GM19372 (cell line): ENCODE data around the gene STRN.
"Not testable (repeated sequence)": the region's sequence is repeated elsewhere in the genome, so short reads cannot be mapped to it uniquely, and the experiment has no call there.

Experiments used
- ATAC-seq: cut with Tn5 transposase; IDR thresholded peaks from one replicate; pipeline ENCODE4 v1.9.1; 2021; ENCODE audit warnings: mild to moderate bottlenecking, low read depth, moderate library complexity; ENCODE audit not compliant: unreplicated experiment

Gene STRN

GRCh38 chr2:36857713-36858112, 108.6 kb downstream of the STRN start:
- no peak for ATAC-seq

DNA sequence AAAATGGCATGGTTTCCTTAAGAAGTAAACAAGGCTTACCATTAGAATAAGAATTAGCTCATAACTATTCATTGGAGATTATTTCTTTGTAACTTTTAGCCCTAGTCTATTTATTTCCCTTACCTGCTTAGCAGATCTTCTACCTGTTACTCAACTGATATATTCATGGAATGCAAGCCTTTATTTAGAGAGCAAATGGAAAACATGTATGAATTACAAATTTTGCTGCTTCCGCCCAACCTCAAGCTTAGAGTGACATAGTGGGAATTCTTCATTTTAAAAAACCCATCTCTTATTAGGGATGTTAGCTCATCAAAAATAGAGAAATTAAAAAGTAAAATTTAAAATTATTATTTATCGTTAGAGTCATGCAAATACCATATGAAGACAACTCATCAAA, 110.9 kb downstream of the STRN start:
- ATAC-seq, result no peak

GRCh38 chr2:36854241-36854640, 112.1 kb downstream of the STRN start:
- no peak for ATAC-seq

GRCh38 chr2:36849265-36849664, 117.1 kb downstream of the STRN start:
- no peak for ATAC-seq

DNA sequence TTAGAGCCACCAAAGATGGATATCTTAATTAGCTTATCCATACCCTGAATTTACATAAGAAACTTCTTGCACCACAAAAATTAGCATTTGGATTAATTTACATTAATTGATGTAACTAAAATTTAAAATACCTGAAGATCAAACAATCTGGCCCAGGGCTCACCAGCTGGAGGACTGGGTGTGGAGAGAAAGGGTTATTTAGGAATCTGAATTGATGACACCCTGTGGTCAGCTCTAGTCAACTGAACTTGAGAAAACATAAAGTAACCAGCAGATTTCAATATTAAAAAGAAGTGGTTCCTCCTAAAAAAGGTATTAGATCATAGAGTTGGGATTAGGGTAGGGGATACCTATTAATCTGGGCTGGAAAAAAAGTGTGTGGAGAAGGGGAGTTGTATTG, 122.5 kb downstream of the STRN start:
- ATAC-seq, result no peak

DNA sequence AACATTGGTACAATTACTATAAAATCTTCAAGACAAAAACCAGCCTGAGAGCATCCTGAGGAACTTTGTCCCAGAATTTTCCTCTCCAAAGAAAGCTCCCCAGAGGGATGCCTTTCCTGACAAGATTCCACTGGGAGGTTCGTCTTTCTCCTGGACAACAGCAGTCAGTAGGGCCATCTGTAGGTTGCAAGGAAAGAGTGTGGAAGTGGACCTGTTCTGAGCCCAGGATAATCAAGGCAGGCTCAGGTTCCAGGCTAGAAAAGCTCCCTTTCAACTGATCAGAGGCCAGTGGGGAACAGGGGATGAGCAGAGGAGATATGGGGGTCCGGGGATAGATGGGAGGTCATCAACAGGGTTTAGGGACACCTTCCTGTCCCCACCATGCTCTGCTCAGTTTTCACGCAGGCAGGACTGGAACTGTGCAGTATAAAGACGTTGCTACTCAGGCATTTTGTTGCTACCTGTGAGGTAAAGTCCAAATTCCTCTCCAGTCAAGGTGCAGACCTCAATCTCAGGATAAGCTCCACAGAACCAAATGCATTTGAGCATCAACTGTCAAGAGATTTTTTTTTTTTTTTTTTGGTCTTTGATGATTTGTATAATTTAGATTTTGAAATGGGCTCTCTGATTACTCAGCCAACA, 126.2 kb downstream of the STRN start:
- ATAC-seq, result no peak

GRCh38 chr2:36834731-36835524, 131.4 kb downstream of the STRN start:
- ATAC-seq, result no peak

DNA sequence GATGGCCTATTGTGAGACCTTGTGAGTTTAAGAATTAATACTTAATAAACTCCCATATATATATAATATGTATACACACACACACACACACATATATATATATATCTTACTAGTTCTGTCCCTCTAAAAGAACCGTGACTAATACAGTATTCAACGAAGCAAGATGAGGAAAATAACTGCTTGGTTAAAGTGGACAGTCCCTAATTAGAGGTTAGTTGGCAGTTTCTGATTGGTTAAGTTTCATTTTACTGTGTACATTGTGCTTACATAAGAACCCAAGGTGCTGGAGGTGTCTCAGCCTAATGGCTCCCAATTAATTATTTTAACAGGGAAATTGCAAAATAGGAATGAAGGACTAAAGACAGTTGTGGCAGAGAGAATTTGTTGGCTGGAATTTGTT, 132.1 kb downstream of the STRN start:
- no peak for ATAC-seq

- no peak for ATAC-seq
Measured at GRCh38 chr2:36831185-36831584, 135.2 kb downstream of the STRN start.

- ATAC-seq, result not testable (repeated sequence)
Measured at GRCh38 chr2:36824683-36825082, 141.7 kb downstream of the STRN start.

- no peak for ATAC-seq
Measured at GRCh38 chr2:36824273-36824672, 142.1 kb downstream of the STRN start.

DNA sequence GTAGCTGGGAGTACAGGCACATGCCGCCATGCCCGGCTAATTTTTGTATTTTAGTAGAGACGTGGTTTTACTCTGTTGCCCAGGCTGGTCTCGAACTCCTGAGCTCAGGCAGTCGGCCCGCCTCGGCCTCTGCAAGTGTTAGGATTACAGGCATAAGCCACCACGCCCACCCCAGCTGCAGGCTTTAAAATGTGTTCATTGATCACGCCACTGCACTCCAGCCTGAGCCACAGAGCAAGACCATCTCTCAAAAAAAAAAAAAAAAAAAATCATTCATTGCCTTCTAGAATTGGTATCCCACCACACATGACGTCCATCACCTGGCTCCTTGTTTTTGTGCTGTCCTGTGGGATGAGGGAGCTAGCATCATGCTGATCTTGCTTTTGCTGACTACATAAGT, 142.5 kb downstream of the STRN start:
- ATAC-seq, result no peak

DNA sequence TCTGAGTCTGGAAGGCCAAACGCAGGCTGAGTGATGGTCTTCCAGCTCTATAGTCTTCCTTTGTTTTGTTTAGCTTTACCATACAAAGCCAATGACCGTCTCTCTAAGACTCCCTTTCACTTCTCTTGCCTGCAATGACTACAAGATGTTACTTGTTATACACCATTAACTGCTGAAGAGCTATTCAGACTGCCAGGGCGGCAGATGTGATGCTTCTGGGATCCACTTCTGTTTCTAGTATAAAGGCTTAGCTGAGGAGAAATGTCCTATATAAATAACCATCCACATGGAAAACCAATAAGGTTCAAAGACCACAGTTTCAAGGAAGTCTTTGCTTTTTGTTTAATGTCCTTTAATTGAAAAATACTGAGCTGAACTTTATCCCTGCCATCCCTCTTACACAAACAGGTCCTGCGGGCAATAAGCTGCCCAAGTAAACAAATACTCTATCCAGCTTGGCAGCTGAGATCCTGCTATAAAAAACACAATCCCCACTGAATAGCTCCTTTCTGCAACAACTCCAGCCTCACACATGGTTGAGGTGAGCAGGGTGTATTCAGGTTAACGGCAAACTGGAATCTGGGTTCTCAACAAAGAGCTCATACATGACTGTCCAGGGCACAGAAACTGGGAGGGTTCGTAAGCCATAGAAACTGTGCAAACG, 145.3 kb downstream of the STRN start:
- no peak for ATAC-seq

DNA sequence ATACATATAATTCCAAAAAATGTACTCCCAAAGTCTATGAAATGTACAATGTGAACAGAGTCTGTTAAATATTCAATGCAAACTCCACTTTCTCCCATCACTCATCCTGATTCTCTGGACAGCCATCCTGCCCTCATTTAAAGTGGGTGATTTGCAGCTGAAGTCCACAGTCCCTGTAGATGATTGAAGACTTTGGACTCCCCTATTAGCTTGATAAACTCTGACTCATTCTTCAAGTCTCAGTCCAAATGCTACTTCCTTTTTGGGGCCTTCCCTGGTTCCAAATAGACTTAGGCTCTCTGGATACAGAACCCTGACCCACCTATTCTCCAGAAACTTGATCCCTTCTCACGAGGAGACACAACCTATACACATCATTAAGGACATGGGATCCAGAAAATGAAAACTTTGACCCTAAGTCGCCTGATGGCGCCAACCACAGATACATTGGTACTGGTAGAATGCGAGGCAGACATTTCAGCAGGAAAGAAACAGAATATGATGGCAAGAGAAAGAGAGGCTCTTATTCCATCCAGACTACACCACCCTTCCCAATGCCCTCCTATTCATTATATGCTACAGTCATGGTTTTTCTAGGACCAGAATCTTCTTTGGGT, 147.1 kb downstream of the STRN start:
- ATAC-seq, result no peak

- ATAC-seq, result no peak
Measured at GRCh38 chr2:36818542-36818941, 147.8 kb downstream of the STRN start.

- no peak for ATAC-seq
Measured at GRCh38 chr2:36812196-36812595, 154.1 kb downstream of the STRN start.

DNA sequence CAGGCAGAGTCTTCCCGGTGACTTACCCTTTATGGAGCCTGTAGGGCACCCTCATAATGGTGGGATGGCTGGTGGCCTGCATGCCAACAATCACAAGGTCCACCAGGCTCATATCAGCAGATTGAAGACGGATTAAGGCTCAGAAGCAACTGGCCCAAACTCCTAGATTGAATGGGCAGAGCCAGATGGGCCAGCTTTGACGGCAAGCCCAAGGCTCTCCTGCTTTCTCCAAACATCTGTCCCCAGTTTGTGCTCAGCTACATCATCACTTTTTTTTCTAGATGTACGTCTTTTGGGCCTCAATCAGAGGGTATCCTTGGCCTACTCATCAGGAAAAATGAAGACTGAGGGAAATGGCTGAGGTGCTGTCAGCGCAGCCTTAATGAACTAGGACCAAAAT, 155.3 kb downstream of the STRN start:
- ATAC-seq, result no peak

GRCh38 chr2:36809069-36809445, 157.3 kb downstream of the STRN start:
- ATAC-seq, result no peak

DNA sequence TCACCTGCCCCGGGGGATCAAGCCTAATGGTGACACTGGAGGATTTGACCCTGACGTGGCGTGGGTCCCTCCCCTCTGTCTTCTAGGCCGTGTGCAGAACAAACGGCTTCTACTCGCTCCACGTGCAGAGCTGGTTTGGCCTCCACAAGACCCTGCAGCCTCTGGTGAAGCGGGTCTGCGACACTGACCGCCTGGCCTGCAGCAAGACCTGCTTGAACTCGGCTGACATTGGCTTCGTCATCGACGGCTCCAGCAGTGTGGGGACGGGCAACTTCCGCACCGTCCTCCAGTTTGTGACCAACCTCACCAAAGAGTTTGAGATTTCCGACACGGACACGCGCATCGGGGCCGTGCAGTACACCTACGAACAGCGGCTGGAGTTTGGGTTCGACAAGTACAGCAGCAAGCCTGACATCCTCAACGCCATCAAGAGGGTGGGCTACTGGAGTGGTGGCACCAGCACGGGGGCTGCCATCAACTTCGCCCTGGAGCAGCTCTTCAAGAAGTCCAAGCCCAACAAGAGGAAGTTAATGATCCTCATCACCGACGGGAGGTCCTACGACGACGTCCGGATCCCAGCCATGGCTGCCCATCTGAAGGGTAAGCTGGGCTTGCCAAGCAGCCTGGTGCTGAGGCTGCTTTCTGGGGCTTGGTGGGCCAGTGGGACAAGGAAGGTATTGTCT, 157.8 kb downstream of the STRN start:
- no peak for ATAC-seq

- no peak for ATAC-seq
Measured at GRCh38 chr2:36807223-36807886, 159.0 kb downstream of the STRN start.
